ENCODE measurements around the gene ALX3.
A peak's percentile ranks its signal among the peaks of the same experiment; 100 is the strongest.

The ALX3 gene

GRCh38 chr1:110011527-110012041, 58.9 kb downstream of the ALX3 start:
- DNase-seq (ENCODE audit: extremely low spot score, insufficient read length, low read depth): peak; percentile 51
- FAIRE-seq: peak; percentile 97
